HG02973 (cell line): ENCODE data around the gene PDE9A.

Experiments
- ATAC-seq: cut with Tn5 transposase; IDR thresholded peaks from one replicate; pipeline ENCODE4 v1.9.1; 2021; ENCODE audit warnings: moderate library complexity; ENCODE audit not compliant: unreplicated experiment

The PDE9A gene

GRCh38 chr21:42655796-42656770, 2.7 kb downstream of the PDE9A start:
- ATAC-seq: no peak

- ATAC-seq: no peak
These were observed 3.5 kb downstream of the PDE9A start for GRCh38 chr21:42656872-42657271.

- ATAC-seq: no peak
These were observed 4.4 kb downstream of the PDE9A start for GRCh38 chr21:42657676-42658319.

GRCh38 chr21:42658320-42659105, 5.1 kb downstream of the PDE9A start:
- ATAC-seq: no peak

- no peak for ATAC-seq
These were observed 6.1 kb downstream of the PDE9A start for GRCh38 chr21:42659416-42660117.

- ATAC-seq: no peak
These were observed 6.7 kb downstream of the PDE9A start for GRCh38 chr21:42660118-42660470.

GRCh38 chr21:42661688-42662429, 8.4 kb downstream of the PDE9A start:
- ATAC-seq: no peak

GRCh38 chr21:42662430-42663199, 9.2 kb downstream of the PDE9A start:
- no peak for ATAC-seq

GRCh38 chr21:42663200-42663750, 9.9 kb downstream of the PDE9A start:
- no peak for ATAC-seq

- no peak for ATAC-seq
These were observed 10.6 kb downstream of the PDE9A start for GRCh38 chr21:42663860-42664535.

GRCh38 chr21:42664614-42665013, 11.2 kb downstream of the PDE9A start:
- no peak for ATAC-seq

GRCh38 chr21:42665026-42665425, 11.6 kb downstream of the PDE9A start:
- no peak for ATAC-seq

GRCh38 chr21:42665484-42665883, 12.1 kb downstream of the PDE9A start:
- no peak for ATAC-seq

GRCh38 chr21:42666023-42666747, 12.8 kb downstream of the PDE9A start:
- no peak for ATAC-seq

GRCh38 chr21:42666925-42667324, 13.5 kb downstream of the PDE9A start:
- ATAC-seq: no peak

GRCh38 chr21:42668298-42668992, 15.0 kb downstream of the PDE9A start:
- ATAC-seq: no peak

- no peak for ATAC-seq
These were observed 15.6 kb downstream of the PDE9A start for GRCh38 chr21:42669041-42669440.
